Mesodermal cell (in vitro differentiated cells): ENCODE results near the gene WASHC2A.
"Not testable (repeated sequence)": the region's sequence is repeated elsewhere in the genome, so short reads cannot be mapped to it uniquely, and the experiment has no call there.

ENCODE experiments used
- H3K27ac ChIP-seq: 2 replicates; pipeline ENCODE4 v1.7.0; 2013; ENCODE audit warnings: mild to moderate bottlenecking, low read depth, low read length, moderate library complexity; ENCODE audit not compliant: severe bottlenecking
- H3K36me3 ChIP-seq: 2 replicates; pipeline ENCODE4 v1.7.1; 2013; ENCODE audit warnings: mild to moderate bottlenecking, low read length, moderate library complexity; ENCODE audit not compliant: control insufficient read depth, insufficient read depth
- H3K4me1 ChIP-seq: one replicate; pipeline ENCODE4 v1.7.1; 2013; ENCODE audit warnings: mild to moderate bottlenecking, low read length; ENCODE audit not compliant: insufficient read depth, control insufficient read depth, poor library complexity, severe bottlenecking
- H3K4me3 ChIP-seq: 2 replicates; pipeline ENCODE4 v1.7.0; 2013; ENCODE audit warnings: low read length, control low read depth, mild to moderate bottlenecking; ENCODE audit not compliant: insufficient read depth, poor library complexity, severe bottlenecking; ENCODE audit errors: extremely low read depth
- H3K9me3 ChIP-seq: 2 replicates; pipeline ENCODE4 v1.7.1; 2013; ENCODE audit warnings: mild to moderate bottlenecking, low read length, moderate library complexity; ENCODE audit not compliant: control insufficient read depth
- WGBS, 2 experiments: methylation state at CpG; one replicate each; pipeline ENCODE4 v1.1.5; 2013; ENCODE audit warnings: missing lambda C conversion rate in 2 of 2; ENCODE audit not compliant: insufficient coverage in 2 of 2; 5-methylcytosine and 5-hydroxymethylcytosine counted together

Gene WASHC2A

GRCh38 chr10:50152792-50153272, 85.1 kb downstream of the WASHC2A start:
- Histone ChIP-seq H3K4me3 (no peak overlapping the region), H3K36me3 (no peaks in the 10 kb centered on the region), H3K27ac (no peak overlapping the region), H3K9me3 (no peaks in the 10 kb centered on the region), H3K4me1 (no peaks in the 10 kb centered on the region)
- 50 to 61% methylated on average over 31 to 34 of the region's 34 CpGs for WGBS, 2 experiments

- not testable (repeated sequence) for H3K27ac ChIP-seq, H3K36me3 ChIP-seq, H3K4me1 ChIP-seq, H3K4me3 ChIP-seq, H3K9me3 ChIP-seq
Observed at GRCh38 chr10:50157868-50158267, 90.1 kb downstream of the WASHC2A start.

GRCh38 chr10:50159856-50160255, 92.1 kb downstream of the WASHC2A start:
- H3K4me1 ChIP-seq, H3K27ac ChIP-seq, H3K4me3 ChIP-seq, H3K36me3 ChIP-seq, H3K9me3 ChIP-seq: not testable (repeated sequence)
- 80 to 82% methylated on average over 1 of the region's 2 CpGs for WGBS, 2 experiments

GRCh38 chr10:50165038-50165437, 97.3 kb downstream of the WASHC2A start:
- H3K9me3 ChIP-seq, H3K4me3 ChIP-seq, H3K36me3 ChIP-seq, H3K27ac ChIP-seq, H3K4me1 ChIP-seq: not testable (repeated sequence)
- no CpG with 5 or more reads among the region's 2 CpGs for WGBS, 2 experiments

- WGBS, 2 experiments = no CpG with 5 or more reads among the region's 3 CpGs
- H3K4me1 ChIP-seq, H3K4me3 ChIP-seq, H3K36me3 ChIP-seq, H3K27ac ChIP-seq, H3K9me3 ChIP-seq: not testable (repeated sequence)
Observed at GRCh38 chr10:50167833-50168232, 100.1 kb downstream of the WASHC2A start.

- H3K4me1 ChIP-seq, H3K9me3 ChIP-seq, H3K27ac ChIP-seq, H3K36me3 ChIP-seq, H3K4me3 ChIP-seq: not testable (repeated sequence)
- no CpG with 5 or more reads among the region's 1 CpG for WGBS, 2 experiments
Observed at GRCh38 chr10:50169506-50169905, 101.8 kb downstream of the WASHC2A start.

- H3K4me1 ChIP-seq, H3K27ac ChIP-seq, H3K4me3 ChIP-seq, H3K9me3 ChIP-seq, H3K36me3 ChIP-seq: not testable (repeated sequence)
- no CpG with 5 or more reads among the region's 3 CpGs for WGBS, 2 experiments
Observed at GRCh38 chr10:50174788-50175525, 107.2 kb downstream of the WASHC2A start.
